Neural progenitor cell (in vitro differentiated cells): ENCODE results near the gene TRAPPC5.

Source experiments
- CTCF ChIP-seq: fragments of 200-600 bp; sonication (generic); IDR thresholded peaks from 2 replicates; pipeline ENCODE4 v1.5.1; 2017; ENCODE audit warnings: antibody characterized with exemption, mild to moderate bottlenecking
- EZH2 ChIP-seq: fragments of 200-600 bp; sonication (generic); IDR thresholded peaks from 2 replicates; pipeline ENCODE4 v1.6.1; 2017; ENCODE audit warnings: antibody characterized with exemption, mild to moderate bottlenecking, moderate library complexity

GRCh38 chr19:7670790-7671189 is 9.8 kb upstream of the TRAPPC5 start:
- TF ChIP-seq CTCF (no peak), EZH2 (no peak)
